ENCODE results near the gene HS3ST3B1. TPM values are rescaled to one million over a fixed set of nuclear protein-coding genes. Genes with fewer than 3 reads are reported as not detected.

The HS3ST3B1 gene
- total and polyA plus RNA-seq, 8 donors = 1.9 to 6.7 (median 2.6) TPM

GRCh38 chr17:14308965-14309879 lies 8.3 kb downstream of the HS3ST3B1 start:
- H3K27ac ChIP-seq = peak overlapping the region in 1 of 2 donors; percentile 39
- no peaks in the 10 kb centered on the region for H3K9me3 ChIP-seq
- H3K27me3 ChIP-seq = peaks cover 11 to 66% of the 10 kb centered on the region in 2 donors
- DNase-seq (peak; percentile 80 to 96 (median 92)), ATAC-seq (peak; percentile 100)
- no peaks in the 10 kb centered on the region for H3K36me3 ChIP-seq
- intact Hi-C loops (cut with DNase I) = loop anchor here in 1 of 2 donors (10.0 kb wide), 1 partner anchor 704 kb away; the partner anchor contains the start of gene HS3ST3A1
- TF ChIP-seq CTCF (IDR thresholded peaks at IDR 0.05) = no peak
- peak overlapping the region; percentile 38 to 49 for H3K4me3 ChIP-seq
- H3K4me1 ChIP-seq = peaks cover 8 to 45% of the 10 kb centered on the region in 2 donors

- ATAC-seq = no peak
- no peaks in the 10 kb centered on the region for H3K9me3 ChIP-seq
- peak overlapping the region; percentile 38 to 49 for H3K4me3 ChIP-seq
- H3K27me3 ChIP-seq = peaks cover 8 to 57% of the 10 kb centered on the region in 2 donors
- DNase-seq = no peak
- intact Hi-C loops (cut with DNase I) = no loop called here
- H3K36me3 ChIP-seq = no peaks in the 10 kb centered on the region
- no peak for TF ChIP-seq CTCF (IDR thresholded peaks at IDR 0.05)
- H3K27ac ChIP-seq = no peak overlapping the region
- peaks cover 8 to 37% of the 10 kb centered on the region in 2 donors for H3K4me1 ChIP-seq
Observed at GRCh38 chr17:14310101-14310500, 9.2 kb downstream of the HS3ST3B1 start.

GRCh38 chr17:14310605-14311004 lies 9.7 kb downstream of the HS3ST3B1 start:
- DNase-seq (no peak), ATAC-seq (no peak)
- Histone ChIP-seq H3K9me3 (no peaks in the 10 kb centered on the region), H3K27ac (no peak overlapping the region), H3K4me3 (no peak overlapping the region), H3K27me3 (peaks cover 8 to 52% of the 10 kb centered on the region in 2 donors), H3K4me1 (peaks cover 8 to 31% of the 10 kb centered on the region in 2 donors), H3K36me3 (no peaks in the 10 kb centered on the region)
- no peak for TF ChIP-seq CTCF (IDR thresholded peaks at IDR 0.05)
- intact Hi-C loops (cut with DNase I) = no loop called here

- no peaks in the 10 kb centered on the region for H3K9me3 ChIP-seq
- no peaks in the 10 kb centered on the region for H3K36me3 ChIP-seq
- no peak for TF ChIP-seq CTCF (IDR thresholded peaks at IDR 0.05)
- DNase-seq = no peak
- peaks cover 8 to 30% of the 10 kb centered on the region in 2 donors for H3K4me1 ChIP-seq
- intact Hi-C loops (cut with DNase I) = no loop called here
- no peak overlapping the region for H3K27ac ChIP-seq
- ATAC-seq = no peak
- H3K27me3 ChIP-seq = peaks cover 8 to 46% of the 10 kb centered on the region in 2 donors
- H3K4me3 ChIP-seq = no peak overlapping the region
Observed at GRCh38 chr17:14311186-14311705, 10.4 kb downstream of the HS3ST3B1 start.

- no peaks in the 10 kb centered on the region for H3K9me3 ChIP-seq
- H3K4me3 ChIP-seq = no peak overlapping the region
- H3K27ac ChIP-seq = peak overlapping the region in 1 of 2 donors; percentile 45
- H3K36me3 ChIP-seq = no peaks in the 10 kb centered on the region
- intact Hi-C loops (cut with DNase I) = no loop called here
- ATAC-seq (no peak), DNase-seq (no peak)
- H3K4me1 ChIP-seq = peaks cover 8 to 35% of the 10 kb centered on the region in 2 donors
- TF ChIP-seq CTCF (IDR thresholded peaks at IDR 0.05) = no peak
- peaks cover 8 to 38% of the 10 kb centered on the region in 2 donors for H3K27me3 ChIP-seq
Observed at GRCh38 chr17:14311981-14312380, 11.1 kb downstream of the HS3ST3B1 start.

All from left lung (tissue), 10 donors.